HuH-7 (cell line): Measurements from ENCODE around the gene PARP15.
"Not testable (repeated sequence)": the region's sequence is repeated elsewhere in the genome, so short reads cannot be mapped to it uniquely, and the experiment has no call there.

Source experiments
- DNase-seq: peaks from one replicate; pipeline ENCODE4 v3.0.0; 2011; ENCODE audit warnings: low spot score

The PARP15 gene

GRCh38 chr3:122665881-122666280 lies 88.4 kb downstream of the PARP15 start:
- no peak for DNase-seq

GRCh38 chr3:122668930-122669730 lies 91.7 kb downstream of the PARP15 start:
- no peak for DNase-seq

- DNase-seq: no peak
These were observed 94.1 kb downstream of the PARP15 start for GRCh38 chr3:122671553-122671952.

- DNase-seq: no peak
These were observed 96.9 kb downstream of the PARP15 start for GRCh38 chr3:122674339-122674738.

GRCh38 chr3:122676759-122677158 lies 99.3 kb downstream of the PARP15 start:
- DNase-seq: no peak

GRCh38 chr3:122677216-122677615 lies 99.8 kb downstream of the PARP15 start:
- DNase-seq: no peak

- no peak for DNase-seq
These were observed 101.1 kb downstream of the PARP15 start for GRCh38 chr3:122678506-122678905.

- peak; percentile 66 for DNase-seq
These were observed 101.8 kb downstream of the PARP15 start for GRCh38 chr3:122679085-122679881.

GRCh38 chr3:122679882-122680474 lies 102.5 kb downstream of the PARP15 start:
- DNase-seq: peak; percentile 36

GRCh38 chr3:122680475-122681283 lies 103.2 kb downstream of the PARP15 start, which contains the start of gene PARP14:
PARP14 (plus strand) TSS chr3:122680839; CDS start chr3:122680884, 45 bp downstream.
- DNase-seq: peak; percentile 56

- no peak for DNase-seq
These were observed 104.0 kb downstream of the PARP15 start for GRCh38 chr3:122681284-122681973.

- no peak for DNase-seq
These were observed 104.5 kb downstream of the PARP15 start for GRCh38 chr3:122681974-122682409.

- DNase-seq: not testable (repeated sequence)
These were observed 105.4 kb downstream of the PARP15 start for GRCh38 chr3:122682778-122683411.

- DNase-seq: no peak
These were observed 109.8 kb downstream of the PARP15 start for GRCh38 chr3:122687298-122687697.
